ENCODE measurements around the gene STYK1.

The STYK1 gene

GRCh38 chr12:10663869-10664268 is 10.0 kb downstream of the STYK1 start:
- Histone ChIP-seq H3K23ac (ENCODE audit: low read depth, low read length, poor library complexity) (no peak overlapping the region), H3K27me3 (ENCODE audit: control insufficient read depth in 3 of 3, insufficient read depth in 3 of 3, low read depth in 1 of 3, low read length in 3 of 3) (peaks cover 0 to 8% (median 0%) of the 10 kb centered on the region in 3 experiments), H3K36me3 (replicated peaks in 1 of 2; ENCODE audit: control insufficient read depth in 2 of 2, insufficient read depth in 2 of 2, low read length in 2 of 2) (no peaks in the 10 kb centered on the region), H3K4me2 (ENCODE audit: insufficient read depth, low read length, poor library complexity, severe bottlenecking) (no peak overlapping the region), H2BK120ac (ENCODE audit: low read depth, low read length) (no peak overlapping the region), H3K14ac (ENCODE audit: low read length) (no peak overlapping the region), H3K18ac (ENCODE audit: low read length) (no peak overlapping the region), H3K9me3 (replicated peaks in 1 of 2; ENCODE audit: control insufficient read depth in 2 of 2, insufficient read depth in 1 of 2, low read depth in 1 of 2, low read length in 2 of 2) (no peaks in the 10 kb centered on the region), H2AFZ (ENCODE audit: low read length) (no peak overlapping the region), H2BK5ac (ENCODE audit: low read length) (no peak overlapping the region), H3K79me1 (ENCODE audit: low read depth, low read length) (no peaks in the 10 kb centered on the region), H3K4ac (ENCODE audit: low read length) (no peak overlapping the region), H2BK12ac (ENCODE audit: low read length) (no peak overlapping the region), H3K4me1 (ENCODE audit: control insufficient read depth in 2 of 2, insufficient read depth in 1 of 2, low read depth in 1 of 2, low read length in 2 of 2) (no peaks in the 10 kb centered on the region), H3K4me3 (ENCODE audit: low read length in 2 of 2) (no peak overlapping the region), H4K91ac (ENCODE audit: low read depth, low read length, poor library complexity) (no peak overlapping the region), H2AK5ac (ENCODE audit: low read depth, low read length) (no peak overlapping the region), H3K9ac (ENCODE audit: low read depth, low read length, poor library complexity) (no peak overlapping the region), H3K27ac (replicated peaks; ENCODE audit: low read length) (no peak overlapping the region), H4K8ac (ENCODE audit: low read depth, low read length) (no peak overlapping the region), H2BK15ac (ENCODE audit: low read length) (no peak overlapping the region)
- WGBS, 2 donors (ENCODE audit: extremely low coverage in 2 of 2, insufficient read length in 2 of 2, insufficient replicate concordance in 1 of 2): no CpG with 5 or more reads among the region's 3 CpGs
- no peak for DNase-seq (ENCODE audit: low spot score)

DNA sequence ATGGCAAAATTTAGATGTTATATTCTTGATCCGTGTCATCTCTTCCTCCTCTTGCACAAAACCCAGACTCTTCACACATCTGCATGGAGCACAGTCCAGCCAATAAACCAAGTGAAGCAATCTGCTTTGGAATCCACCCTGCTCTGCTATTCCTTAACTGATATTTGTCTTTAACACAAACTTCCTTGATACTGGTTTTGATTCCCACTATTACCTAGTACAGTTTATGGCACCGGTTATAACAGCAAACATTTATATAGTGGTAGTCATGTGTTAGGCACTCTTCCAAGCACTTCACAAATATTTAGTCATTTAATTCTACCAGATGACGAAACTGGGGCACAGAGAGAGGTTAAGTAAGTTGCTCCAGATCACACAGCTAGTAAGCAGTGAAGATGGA is 12.5 kb downstream of the STYK1 start:
- no CpG with 5 or more reads among the region's 3 CpGs for WGBS, 2 donors (ENCODE audit: extremely low coverage in 2 of 2, insufficient read length in 2 of 2, insufficient replicate concordance in 1 of 2)
- H2BK12ac ChIP-seq (ENCODE audit: low read length): no peak overlapping the region
- no peak for DNase-seq (ENCODE audit: low spot score)
- H3K27ac ChIP-seq (replicated peaks; ENCODE audit: low read length): no peak overlapping the region
- H2AFZ ChIP-seq (ENCODE audit: low read length): no peak overlapping the region
- H2BK120ac ChIP-seq (ENCODE audit: low read depth, low read length): no peak overlapping the region
- H3K4me3 ChIP-seq (ENCODE audit: low read length in 2 of 2): no peak overlapping the region
- no peak overlapping the region for H2BK15ac ChIP-seq (ENCODE audit: low read length)
- peaks cover 0 to 8% (median 0%) of the 10 kb centered on the region in 3 experiments for H3K27me3 ChIP-seq (ENCODE audit: control insufficient read depth in 3 of 3, insufficient read depth in 3 of 3, low read depth in 1 of 3, low read length in 3 of 3)
- H3K9me3 ChIP-seq (replicated peaks in 1 of 2; ENCODE audit: control insufficient read depth in 2 of 2, insufficient read depth in 1 of 2, low read depth in 1 of 2, low read length in 2 of 2): peaks cover 0 to 2% of the 10 kb centered on the region in 2 donors
- H3K4me2 ChIP-seq (ENCODE audit: insufficient read depth, low read length, poor library complexity, severe bottlenecking): no peak overlapping the region
- H4K8ac ChIP-seq (ENCODE audit: low read depth, low read length): no peak overlapping the region
- no peak overlapping the region for H2BK5ac ChIP-seq (ENCODE audit: low read length)
- no peaks in the 10 kb centered on the region for H3K4me1 ChIP-seq (ENCODE audit: control insufficient read depth in 2 of 2, insufficient read depth in 1 of 2, low read depth in 1 of 2, low read length in 2 of 2)
- no peak overlapping the region for H3K14ac ChIP-seq (ENCODE audit: low read length)
- no peak overlapping the region for H3K4ac ChIP-seq (ENCODE audit: low read length)
- H3K18ac ChIP-seq (ENCODE audit: low read length): no peak overlapping the region
- H3K79me1 ChIP-seq (ENCODE audit: low read depth, low read length): no peaks in the 10 kb centered on the region
- no peak overlapping the region for H4K91ac ChIP-seq (ENCODE audit: low read depth, low read length, poor library complexity)
- no peak overlapping the region for H3K9ac ChIP-seq (ENCODE audit: low read depth, low read length, poor library complexity)
- H2AK5ac ChIP-seq (ENCODE audit: low read depth, low read length): no peak overlapping the region
- no peaks in the 10 kb centered on the region for H3K36me3 ChIP-seq (replicated peaks in 1 of 2; ENCODE audit: control insufficient read depth in 2 of 2, insufficient read depth in 2 of 2, low read length in 2 of 2)
- H3K23ac ChIP-seq (ENCODE audit: low read depth, low read length, poor library complexity): no peak overlapping the region

DNA sequence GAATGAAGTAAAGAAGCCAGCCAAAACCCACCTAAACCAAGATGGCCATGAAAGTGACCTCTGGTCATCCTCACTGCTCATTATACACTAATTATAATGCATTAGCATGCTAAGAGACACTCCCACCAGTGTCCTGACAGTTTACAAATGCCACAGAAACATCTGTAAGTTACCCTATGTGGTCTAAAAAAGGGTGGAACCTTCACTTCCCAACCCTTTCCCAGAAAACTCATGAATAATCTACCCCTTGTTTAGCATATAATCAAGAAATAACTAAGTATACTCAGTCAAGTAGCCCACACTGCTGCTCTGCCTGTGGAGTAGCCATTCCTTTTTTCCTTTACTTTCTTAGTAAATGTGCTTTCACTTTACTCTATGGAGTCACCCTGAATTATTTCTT is 19.8 kb downstream of the STYK1 start:
- no peaks in the 10 kb centered on the region for H3K36me3 ChIP-seq (replicated peaks in 1 of 2; ENCODE audit: control insufficient read depth in 2 of 2, insufficient read depth in 2 of 2, low read length in 2 of 2)
- no peak for DNase-seq (ENCODE audit: low spot score)

GRCh38 chr12:10652192-10652591 is 21.7 kb downstream of the STYK1 start:
- no peak overlapping the region for H2BK5ac ChIP-seq (ENCODE audit: low read length)
- no peak overlapping the region for H3K4me3 ChIP-seq (ENCODE audit: low read length in 2 of 2)
- H3K18ac ChIP-seq (ENCODE audit: low read length): no peak overlapping the region
- no peak overlapping the region for H3K9ac ChIP-seq (ENCODE audit: low read depth, low read length, poor library complexity)
- H3K27ac ChIP-seq (replicated peaks; ENCODE audit: low read length): no peak overlapping the region
- H4K8ac ChIP-seq (ENCODE audit: low read depth, low read length): no peak overlapping the region
- no peak overlapping the region for H3K14ac ChIP-seq (ENCODE audit: low read length)
- no peak for DNase-seq (ENCODE audit: low spot score)
- no peaks in the 10 kb centered on the region for H3K79me1 ChIP-seq (ENCODE audit: low read depth, low read length)
- H2AFZ ChIP-seq (ENCODE audit: low read length): no peak overlapping the region
- no peaks in the 10 kb centered on the region for H3K36me3 ChIP-seq (replicated peaks in 1 of 2; ENCODE audit: control insufficient read depth in 2 of 2, insufficient read depth in 2 of 2, low read length in 2 of 2)
- H3K27me3 ChIP-seq (ENCODE audit: control insufficient read depth in 3 of 3, insufficient read depth in 3 of 3, low read depth in 1 of 3, low read length in 3 of 3): no peaks in the 10 kb centered on the region
- no peak overlapping the region for H2BK12ac ChIP-seq (ENCODE audit: low read length)
- H2BK120ac ChIP-seq (ENCODE audit: low read depth, low read length): no peak overlapping the region
- H3K4me2 ChIP-seq (ENCODE audit: insufficient read depth, low read length, poor library complexity, severe bottlenecking): no peak overlapping the region
- H3K9me3 ChIP-seq (replicated peaks in 1 of 2; ENCODE audit: control insufficient read depth in 2 of 2, insufficient read depth in 1 of 2, low read depth in 1 of 2, low read length in 2 of 2): peaks cover 0 to 3% of the 10 kb centered on the region in 2 donors
- no peak overlapping the region for H2AK5ac ChIP-seq (ENCODE audit: low read depth, low read length)
- H2BK15ac ChIP-seq (ENCODE audit: low read length): no peak overlapping the region
- H3K4me1 ChIP-seq (ENCODE audit: control insufficient read depth in 2 of 2, insufficient read depth in 1 of 2, low read depth in 1 of 2, low read length in 2 of 2): no peaks in the 10 kb centered on the region
- no peak overlapping the region for H3K4ac ChIP-seq (ENCODE audit: low read length)
- no peak overlapping the region for H4K91ac ChIP-seq (ENCODE audit: low read depth, low read length, poor library complexity)
- no CpG with 5 or more reads among the region's 3 CpGs for WGBS, 2 donors (ENCODE audit: extremely low coverage in 2 of 2, insufficient read length in 2 of 2, insufficient replicate concordance in 1 of 2)
- no peak overlapping the region for H3K23ac ChIP-seq (ENCODE audit: low read depth, low read length, poor library complexity)

More for the DNA sequence above, 19.8 kb downstream of the STYK1 start:
- Histone ChIP-seq H3K27ac (replicated peaks; ENCODE audit: low read length) (no peak overlapping the region), H2BK15ac (ENCODE audit: low read length) (no peak overlapping the region), H3K4me1 (ENCODE audit: control insufficient read depth in 2 of 2, insufficient read depth in 1 of 2, low read depth in 1 of 2, low read length in 2 of 2) (no peaks in the 10 kb centered on the region), H2BK120ac (ENCODE audit: low read depth, low read length) (no peak overlapping the region), H4K91ac (ENCODE audit: low read depth, low read length, poor library complexity) (no peak overlapping the region), H3K9ac (ENCODE audit: low read depth, low read length, poor library complexity) (no peak overlapping the region), H3K4ac (ENCODE audit: low read length) (no peak overlapping the region), H3K79me1 (ENCODE audit: low read depth, low read length) (no peaks in the 10 kb centered on the region), H2AFZ (ENCODE audit: low read length) (no peak overlapping the region), H3K14ac (ENCODE audit: low read length) (no peak overlapping the region), H2BK5ac (ENCODE audit: low read length) (no peak overlapping the region), H3K18ac (ENCODE audit: low read length) (no peak overlapping the region), H3K23ac (ENCODE audit: low read depth, low read length, poor library complexity) (no peak overlapping the region), H3K27me3 (ENCODE audit: control insufficient read depth in 3 of 3, insufficient read depth in 3 of 3, low read depth in 1 of 3, low read length in 3 of 3) (no peaks in the 10 kb centered on the region), H3K4me2 (ENCODE audit: insufficient read depth, low read length, poor library complexity, severe bottlenecking) (no peak overlapping the region), H2AK5ac (ENCODE audit: low read depth, low read length) (no peak overlapping the region), H3K4me3 (ENCODE audit: low read length in 2 of 2) (no peak overlapping the region), H3K9me3 (replicated peaks in 1 of 2; ENCODE audit: control insufficient read depth in 2 of 2, insufficient read depth in 1 of 2, low read depth in 1 of 2, low read length in 2 of 2) (peaks cover 0 to 3% of the 10 kb centered on the region in 2 donors), H2BK12ac (ENCODE audit: low read length) (no peak overlapping the region), H4K8ac (ENCODE audit: low read depth, low read length) (no peak overlapping the region)
